Stomach (tissue), 9 donors: ENCODE measurements around the gene APCDD1L. TPM values are rescaled to one million over a fixed set of nuclear protein-coding genes. Genes with fewer than 3 reads are reported as not detected.

Source experiments
- DNase-seq, 2 donors: peaks; one replicate each; pipeline versions ENCODE4 v3.0.0 to v3.0.0-alpha.2; 2013 to 2019
- H3K27ac ChIP-seq, 5 donors: fragments of 200-600 bp in 4 of 5; sonication (generic) in 4 of 5; one replicate each; pipeline ENCODE4 v1.5.1; 2013 to 2019; ENCODE audit warnings: mild to moderate bottlenecking in 1 of 5, moderate library complexity in 1 of 5
- H3K27me3 ChIP-seq, 3 donors: fragments of 200-600 bp; sonication (generic); one replicate each; pipeline ENCODE4 v1.5.1; 2017 to 2019; ENCODE audit warnings: mixed run types in 1 of 3
- H3K36me3 ChIP-seq, 4 donors: fragments of 200-600 bp; sonication (generic); 1 replicate in 3 of 4; 2 replicates in 1 of 4; pipeline ENCODE4 v1.5.1; 2016 to 2019
- H3K4me1 ChIP-seq, 4 donors: fragments of 200-600 bp; sonication (generic); one replicate each; pipeline ENCODE4 v1.5.1; 2016 to 2019
- H3K4me3 ChIP-seq, 4 donors: fragments of 200-600 bp; sonication (generic) in 3 of 4; one replicate each; pipeline ENCODE4 v1.5.1; 2016 to 2019; ENCODE audit warnings: mild to moderate bottlenecking in 1 of 4
- H3K9me3 ChIP-seq, 4 donors: fragments of 200-600 bp; sonication (generic); one replicate each; pipeline ENCODE4 v1.5.1; 2016 to 2019
- CTCF ChIP-seq, 7 experiments: fragments of 450-650 bp in 4 of 7; fragments of 200-600 bp in 3 of 7; sonication (generic) in 3 of 7; IDR thresholded peaks; one replicate each; pipeline ENCODE4 v1.5.1; 2016 to 2019; ENCODE audit warnings: antibody characterized with exemption in 7 of 7, control low read depth in 2 of 7, mild to moderate bottlenecking in 1 of 7
- EP300 ChIP-seq: sonication (generic); formaldehyde crosslinking; IDR thresholded peaks from one replicate; pipeline ENCODE4 v1.6.1; 2017; ENCODE audit warnings: antibody characterized with exemption
- POLR2A ChIP-seq, 4 donors: fragments of 450-650 bp; IDR thresholded peaks; one replicate each; pipeline ENCODE4 v1.6.1; 2016; ENCODE audit warnings: antibody characterized with exemption in 4 of 4, control low read depth in 2 of 4, mild to moderate bottlenecking in 1 of 4, moderate library complexity in 1 of 4
- POLR2AphosphoS5 ChIP-seq, 3 donors: sonication (generic); formaldehyde crosslinking; IDR thresholded peaks; one replicate each; pipeline ENCODE4 v1.6.1; 2016; ENCODE audit warnings: antibody characterized with exemption in 3 of 3
- WGBS, 5 donors: extraction: QIAGEN DNeasy Blood & Tissue Kit in 3 of 5; methylation state at CpG; one replicate each; pipeline versions ENCODE4 v1.1.5 to v1.1.7; 2013 to 2018; 5-methylcytosine and 5-hydroxymethylcytosine counted together
- intact Hi-C: fragments of 100-400 bp; cut with DNase I; formaldehyde crosslinking; loops from one replicate; pipeline ENCODE4 v1.15.1; 2023; ENCODE audit warnings: low total_unique reads
- polyA plus RNA-seq, 3 donors: library from polyadenylated mRNA; stranded (reverse); fragments of 200-250 nt; gene quantifications; one replicate each; pipeline ENCODE4 v1.2.3, GENCODE V29; 2013
- total RNA-seq, 5 donors: library from RNA; depleted of rRNA; stranded (reverse); fragments of >200 nt; gene quantifications; one replicate each; pipeline versions ENCODE4 v1.1.0 to v1.2.3, GENCODE V29; 2014 to 2016
- donor health status: healthy with polysubstance abuse.
- donor health status: Bipolar disorder and iron deficiency.
- donor health status: healthy.

The APCDD1L gene
- total and polyA plus RNA-seq, 8 donors: 0.12 to 2.0 (median 0.85) TPM; not detected in 4

- H3K4me3 ChIP-seq: no peak overlapping the region
- intact Hi-C loops: loop anchor here (10.0 kb wide), 1 partner anchor 205 kb away; no protein-coding TSS in a partner anchor
- H3K36me3 ChIP-seq: peaks cover 8 to 63% (median 58%) of the 10 kb centered on the region in 4 donors
- 85 to 91% (median 87%) methylated on average over 5 of the region's 5 CpGs for WGBS, 5 donors
- no peaks in the 10 kb centered on the region for H3K27me3 ChIP-seq
- peaks cover 0 to 6% (median 0%) of the 10 kb centered on the region in 4 donors for H3K4me1 ChIP-seq
- no peak for DNase-seq
- no peak for TF ChIP-seq POLR2A (IDR thresholded peaks at IDR 0.05)
- no peak for TF ChIP-seq EP300
- TF ChIP-seq CTCF (IDR thresholded peaks at IDR 0.05): no peak
- no peak for TF ChIP-seq POLR2AphosphoS5 (IDR thresholded peaks at IDR 0.05)
- peak overlapping the region in 1 of 5 donors; percentile 23 for H3K27ac ChIP-seq
- H3K9me3 ChIP-seq: no peaks in the 10 kb centered on the region
These were observed 75.0 kb downstream of the APCDD1L start for GRCh38 chr20:58440021-58440767.

- TF ChIP-seq POLR2AphosphoS5 (IDR thresholded peaks at IDR 0.05): no peak
- TF ChIP-seq EP300: no peak
- H3K4me3 ChIP-seq: no peak overlapping the region
- peaks cover 0 to 6% (median 2%) of the 10 kb centered on the region in 4 donors for H3K4me1 ChIP-seq
- 77 to 89% (median 85%) methylated on average over 5 of the region's 5 CpGs for WGBS, 5 donors
- intact Hi-C loops: no loop called here
- H3K27me3 ChIP-seq: no peaks in the 10 kb centered on the region
- no peaks in the 10 kb centered on the region for H3K9me3 ChIP-seq
- no peak for DNase-seq
- H3K27ac ChIP-seq: peak overlapping the region in 1 of 5 donors; percentile 23
- H3K36me3 ChIP-seq: peaks cover 4 to 59% (median 48%) of the 10 kb centered on the region in 4 donors
These were observed 76.0 kb downstream of the APCDD1L start for GRCh38 chr20:58438970-58439808.

DNA sequence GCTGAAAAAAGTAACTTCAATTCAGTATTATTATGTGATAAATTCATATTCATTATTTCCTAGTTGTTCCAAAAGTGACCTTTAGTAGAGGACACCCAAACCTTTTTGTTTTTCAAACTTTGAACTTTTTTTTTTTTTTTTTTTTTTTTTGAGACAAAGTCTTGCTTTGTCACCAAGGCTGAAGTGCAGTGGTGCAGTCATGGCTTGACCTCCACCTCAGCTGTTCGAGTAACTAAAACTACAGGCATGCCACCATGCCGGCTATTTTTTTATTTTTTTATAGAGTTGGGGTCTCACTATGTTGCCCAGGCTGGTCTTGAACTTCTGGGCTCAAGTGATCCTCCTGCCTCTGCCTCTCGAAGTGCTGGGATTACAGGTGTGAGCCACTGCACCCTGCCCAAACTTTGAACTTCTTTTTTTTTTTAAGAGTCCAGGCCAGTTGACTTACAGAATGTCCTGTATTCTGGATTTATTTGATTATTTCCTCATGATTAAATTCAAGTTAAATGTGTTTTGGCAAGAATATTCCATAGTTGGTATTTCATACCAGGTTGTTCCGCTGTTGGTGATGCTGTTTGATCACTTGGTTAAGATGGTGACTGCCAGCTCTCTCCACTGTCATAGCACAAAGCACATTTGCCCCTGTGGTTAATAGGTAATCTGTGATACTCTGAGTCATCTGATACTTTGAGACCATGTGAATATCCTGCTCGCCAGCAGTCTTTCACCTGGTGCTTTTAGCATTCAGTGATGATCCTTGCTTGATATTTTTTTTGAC lies 78.1 kb downstream of the APCDD1L start:
- intact Hi-C loops: no loop called here
- Histone ChIP-seq H3K4me3 (no peak overlapping the region), H3K36me3 (peaks cover 0 to 43% (median 30%) of the 10 kb centered on the region in 4 donors), H3K27ac (no peak overlapping the region), H3K4me1 (peaks cover 10 to 24% (median 19%) of the 10 kb centered on the region in 4 donors), H3K27me3 (no peaks in the 10 kb centered on the region), H3K9me3 (no peaks in the 10 kb centered on the region)
- 73 to 95% (median 89%) methylated on average over 5 of the region's 5 CpGs for WGBS, 5 donors
- TF ChIP-seq CTCF (IDR thresholded peaks at IDR 0.05): no peak
- TF ChIP-seq EP300: no peak
- TF ChIP-seq POLR2AphosphoS5 (IDR thresholded peaks at IDR 0.05): no peak
- TF ChIP-seq POLR2A (IDR thresholded peaks at IDR 0.05): no peak
- no peak for DNase-seq

DNA sequence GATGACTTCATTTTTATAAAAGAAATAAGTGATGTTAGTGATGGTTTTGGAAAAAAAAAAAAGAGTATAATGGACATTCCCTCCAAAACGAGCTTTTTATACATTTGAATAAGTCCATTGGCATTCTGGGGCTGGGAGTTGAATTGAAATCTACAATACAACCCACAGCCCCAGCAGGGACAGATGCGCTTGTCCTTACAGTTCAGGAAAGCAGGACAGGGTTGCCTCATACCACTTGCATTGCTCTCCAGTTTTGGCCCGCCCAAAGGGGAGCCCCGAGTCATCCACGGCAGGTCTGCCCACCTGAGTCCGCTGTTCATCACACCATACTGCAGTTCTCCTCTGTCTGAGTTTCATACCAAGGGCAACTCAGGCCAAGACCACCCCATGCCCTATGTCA lies 80.0 kb downstream of the APCDD1L start:
- TF ChIP-seq EP300: no peak
- no peak for TF ChIP-seq POLR2AphosphoS5 (IDR thresholded peaks at IDR 0.05)
- no peak for TF ChIP-seq POLR2A (IDR thresholded peaks at IDR 0.05)
- TF ChIP-seq CTCF (IDR thresholded peaks at IDR 0.05): no peak
- Histone ChIP-seq H3K36me3 (peaks cover 0 to 29% (median 17%) of the 10 kb centered on the region in 4 donors), H3K4me1 (peaks cover 22 to 40% (median 30%) of the 10 kb centered on the region in 4 donors), H3K27ac (no peak overlapping the region), H3K9me3 (no peaks in the 10 kb centered on the region), H3K27me3 (no peaks in the 10 kb centered on the region), H3K4me3 (no peak overlapping the region)
- intact Hi-C loops: no loop called here
- WGBS, 5 donors: 90 to 93% (median 93%) methylated on average over 6 of the region's 6 CpGs
- DNase-seq: no peak
